SK-N-SH (cell line): Measurements from ENCODE around the gene TLR4.

Experiments
- CHD2 ChIP-seq: fragments of 150-350 bp; IDR thresholded peaks from 2 replicates; pipeline ENCODE4 v1.6.1; 2018; ENCODE audit warnings: low read length; ENCODE audit not compliant: partially characterized antibody
- CTCF ChIP-seq: fragments of 200-600 bp; sonication (generic); IDR thresholded peaks from 2 replicates; pipeline ENCODE4 v1.6.1; 2017; ENCODE audit warnings: antibody characterized with exemption, mild to moderate bottlenecking, moderate library complexity
- EP300 ChIP-seq, 2 experiments: IDR thresholded peaks; 2 replicates each; pipeline versions ENCODE4 v1.4.0 to v1.6.1; 2012; ENCODE audit warnings: borderline replicate concordance in 1 of 2, low read depth in 1 of 2, low read length in 1 of 2
- EZH2phosphoT487 ChIP-seq: fragments of 200-600 bp; sonication (generic); IDR thresholded peaks from 2 replicates; pipeline ENCODE4 v1.6.1; 2017; ENCODE audit warnings: low read depth, mixed run types, mild to moderate bottlenecking, antibody characterized with exemption, moderate library complexity, borderline replicate concordance
- JUND ChIP-seq: IDR thresholded peaks from 2 replicates; pipeline ENCODE4 v1.4.0; 2012
- NRF1 ChIP-seq: IDR thresholded peaks from 2 replicates; pipeline ENCODE4 v1.6.1; 2012; ENCODE audit warnings: low read depth, mild to moderate bottlenecking, low read length
- POLR2AphosphoS5 ChIP-seq: IDR thresholded peaks from 2 replicates; pipeline ENCODE4 v1.6.1; 2012; ENCODE audit warnings: low read depth, low read length
- RCOR1 ChIP-seq: fragments of 150-350 bp; IDR thresholded peaks from 2 replicates; pipeline ENCODE4 v1.6.1; 2017; ENCODE audit warnings: antibody characterized with exemption, low read length
- REST ChIP-seq: IDR thresholded peaks from 2 replicates; pipeline ENCODE4 v1.6.1; 2012; ENCODE audit warnings: mild to moderate bottlenecking, low read depth, low read length, moderate library complexity
- RFX5 ChIP-seq: IDR thresholded peaks from 2 replicates; pipeline ENCODE4 v1.6.1; 2012; ENCODE audit warnings: mild to moderate bottlenecking, improper control_type of control experiment, low read length
- SMC3 ChIP-seq: IDR thresholded peaks from 2 replicates; pipeline ENCODE4 v1.6.1; 2012; ENCODE audit warnings: low read depth, low read length, improper control_type of control experiment
- YY1 ChIP-seq: IDR thresholded peaks from 2 replicates; pipeline ENCODE4 v1.4.0; 2012; ENCODE audit warnings: low read depth, mild to moderate bottlenecking
- TF ChIP-seq, protein P1 (sequence below): IDR thresholded peaks from 2 replicates; pipeline ENCODE4 v1.4.0; 2012; ENCODE audit warnings: low read depth

DNA sequence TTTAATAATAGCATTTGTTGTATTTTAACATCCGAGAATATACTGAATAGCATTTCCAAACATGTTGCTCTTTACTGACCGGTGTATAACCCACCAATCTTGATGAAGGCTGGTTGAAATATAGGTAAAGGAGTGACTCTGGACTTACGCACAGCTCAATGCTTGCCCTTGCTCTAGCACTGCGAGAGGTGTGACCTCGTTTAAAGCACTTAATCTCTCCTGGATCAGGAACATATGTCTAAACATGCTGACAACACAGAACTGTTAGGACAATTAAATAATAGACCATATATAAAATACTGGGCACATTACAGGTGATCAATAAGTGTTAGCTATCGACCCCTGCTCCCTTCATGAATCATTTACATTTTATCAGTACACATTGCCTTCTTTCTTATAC lies 28.3 kb downstream of the TLR4 start:
- TF ChIP-seq RFX5 (no peak), CTCF (no peak), EZH2phosphoT487 (no peak), EP300 (IDR thresholded peaks at IDR 0.05; ENCODE audit: borderline replicate concordance in 1 of 2, low read depth in 1 of 2, low read length in 1 of 2) (no peak), POLR2AphosphoS5 (no peak), SMC3 (no peak), YY1 (no peak), REST (no peak), JUND (no peak), RCOR1 (no peak), CHD2 (no peak), NRF1 (no peak)
- TF ChIP-seq, protein P1, sequence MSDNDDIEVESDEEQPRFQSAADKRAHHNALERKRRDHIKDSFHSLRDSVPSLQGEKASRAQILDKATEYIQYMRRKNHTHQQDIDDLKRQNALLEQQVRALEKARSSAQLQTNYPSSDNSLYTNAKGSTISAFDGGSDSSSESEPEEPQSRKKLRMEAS, result no peak
